GM10266 (cell line): ENCODE data around the gene HHIPL1.
A peak's percentile ranks its signal among the peaks of the same experiment; 100 is the strongest.

ENCODE experiments used
- DNase-seq: peaks from one replicate; pipeline ENCODE4 v3.0.0; 2012; ENCODE audit errors: extremely low spot score
- CTCF ChIP-seq: IDR thresholded peaks from 2 replicates; pipeline ENCODE4 v1.5.1; 2012; ENCODE audit warnings: mild to moderate bottlenecking, low read depth; ENCODE audit not compliant: control insufficient read depth, insufficient read depth; ENCODE audit errors: missing control alignments

The HHIPL1 gene

GRCh38 chr14:99604278-99604765 lies 40.6 kb upstream of the HHIPL1 start:
- DNase-seq = peak; percentile 99
- no peak for TF ChIP-seq CTCF

GRCh38 chr14:99604766-99605298 lies 40.1 kb upstream of the HHIPL1 start:
- DNase-seq = peak; percentile 66
- TF ChIP-seq CTCF = no peak

GRCh38 chr14:99605299-99605961 lies 39.5 kb upstream of the HHIPL1 start:
- TF ChIP-seq CTCF = no peak
- peak; percentile 78 for DNase-seq

GRCh38 chr14:99606359-99606758 lies 38.6 kb upstream of the HHIPL1 start:
- no peak for DNase-seq
- no peak for TF ChIP-seq CTCF

GRCh38 chr14:99608591-99608990 lies 36.3 kb upstream of the HHIPL1 start:
- DNase-seq = no peak
- no peak for TF ChIP-seq CTCF

- TF ChIP-seq CTCF = no peak
- no peak for DNase-seq
Measured at GRCh38 chr14:99609245-99610170, 35.4 kb upstream of the HHIPL1 start.

GRCh38 chr14:99611646-99612045 lies 33.3 kb upstream of the HHIPL1 start:
- DNase-seq = no peak
- no peak for TF ChIP-seq CTCF
